SK-N-SH (cell line): ENCODE measurements around the gene POLD4. TPM values are rescaled to one million over a fixed set of nuclear protein-coding genes. Genes with fewer than 3 reads are reported as not detected.

Source experiments
- CTCF ChIA-PET: fragments of 300-600, 350-600 bp; formaldehyde crosslinking; extraction: SDS; loops from one replicate; lab custom pipeline; 2021; lab: Yijun Ruan, JAX
- POLR2A ChIA-PET: fragments of 350-600 bp; sonication (Branson Sonifier 250); formaldehyde crosslinking; extraction: SDS; loops from one replicate; lab custom pipeline; 2020; ENCODE audit warnings: antibody characterized with exemption, inconsistent platforms; lab: Yijun Ruan, JAX
- DNase-seq: peaks from one replicate; pipeline ENCODE4 v3.0.0; 2012
- H2AFZ ChIP-seq: fragments of 200-600 bp; sonication (generic); 2 replicates; pipeline ENCODE4 v1.8.1; 2016; ENCODE audit warnings: antibody characterized with exemption, mild to moderate bottlenecking, low read depth
- H3F3A ChIP-seq: fragments of 200-600 bp; sonication (generic); replicated peaks from 2 replicates; pipeline ENCODE3; 2016; ENCODE audit warnings: antibody characterized with exemption, mild to moderate bottlenecking; ENCODE audit not compliant: insufficient read depth
- H3K27ac ChIP-seq, 2 experiments: fragments of 200-500 bp in 1 of 2; fragments of 200-600 bp in 1 of 2; sonication (Bioruptor generic) in 1 of 2; sonication (generic), shearing (Covaris generic) in 1 of 2; 2 replicates each; pipeline versions ENCODE4 v1.5.1 to v1.6.1; 2014 to 2016; ENCODE audit warnings: low read depth in 2 of 2, inconsistent platforms in 1 of 2, low read length in 1 of 2, mild to moderate bottlenecking in 1 of 2, mixed read lengths in 1 of 2
- H3K27me3 ChIP-seq: fragments of 200-600 bp; sonication (generic), shearing (Covaris generic); 2 replicates; pipeline ENCODE4 v1.6.1; 2016; ENCODE audit warnings: mixed run types; ENCODE audit not compliant: insufficient read depth
- H3K36me3 ChIP-seq, 2 experiments: fragments of 200-500 bp in 1 of 2; fragments of 200-600 bp in 1 of 2; sonication (Bioruptor generic) in 1 of 2; sonication (generic) in 1 of 2; replicated peaks in 1 of 2; 2 replicates each; pipeline versions ENCODE3 to v1.5.1; 2014 to 2016; ENCODE audit warnings: low read length in 1 of 2, mild to moderate bottlenecking in 1 of 2; ENCODE audit not compliant: insufficient read depth in 2 of 2, control insufficient read depth in 1 of 2
- H3K4me1 ChIP-seq, 2 experiments: fragments of 200-500 bp in 1 of 2; fragments of 200-600 bp in 1 of 2; sonication (Bioruptor generic) in 1 of 2; sonication (generic), shearing (Covaris generic) in 1 of 2; 2 replicates each; pipeline versions ENCODE4 v1.5.1 to v1.6.1; 2014 to 2016; ENCODE audit warnings: low read depth in 1 of 2, low read length in 1 of 2, mixed run types in 1 of 2; ENCODE audit not compliant: insufficient read depth in 2 of 2, control insufficient read depth in 1 of 2
- H3K4me2 ChIP-seq: fragments of 200-600 bp; sonication (generic), shearing (Covaris generic); 2 replicates; pipeline ENCODE4 v1.6.1; 2017; ENCODE audit warnings: mixed run types
- H3K4me3 ChIP-seq, 2 experiments: fragments of 200-500 bp in 1 of 2; fragments of 200-600 bp in 1 of 2; sonication (Bioruptor generic) in 1 of 2; sonication (generic), shearing (Covaris generic) in 1 of 2; 2 replicates each; pipeline versions ENCODE4 v1.5.1 to v1.8.1; 2014 to 2016; ENCODE audit warnings: low read depth in 2 of 2, inconsistent platforms in 1 of 2, low read length in 1 of 2, mild to moderate bottlenecking in 1 of 2, mixed read lengths in 1 of 2, moderate library complexity in 1 of 2
- H3K79me2 ChIP-seq: fragments of 200-600 bp; sonication (generic); 2 replicates; pipeline ENCODE4 v1.8.1; 2017; ENCODE audit warnings: mild to moderate bottlenecking; ENCODE audit not compliant: insufficient read depth
- H3K9ac ChIP-seq: fragments of 200-600 bp; sonication (generic); 2 replicates; pipeline ENCODE4 v1.6.1; 2017; ENCODE audit warnings: mixed run types
- H3K9me2 ChIP-seq: fragments of 200-600 bp; sonication (generic); 2 replicates; pipeline ENCODE4 v1.6.1; 2017; ENCODE audit warnings: mixed run types
- H3K9me3 ChIP-seq: fragments of 200-600 bp; sonication (generic); 2 replicates; pipeline ENCODE4 v1.6.1; 2017; ENCODE audit warnings: mixed run types, mild to moderate bottlenecking, moderate library complexity
- H4K20me1 ChIP-seq: fragments of 200-600 bp; sonication (generic); 2 replicates; pipeline ENCODE4 v1.6.1; 2017; ENCODE audit warnings: mild to moderate bottlenecking, mixed run types; ENCODE audit not compliant: insufficient read depth
- CHD2 ChIP-seq: fragments of 150-350 bp; IDR thresholded peaks from 2 replicates; pipeline ENCODE4 v1.6.1; 2018; ENCODE audit warnings: low read length; ENCODE audit not compliant: partially characterized antibody
- ELF1 ChIP-seq: IDR thresholded peaks from 2 replicates; pipeline ENCODE4 v1.4.0; 2012
- EP300 ChIP-seq, 2 experiments: IDR thresholded peaks; 2 replicates each; pipeline versions ENCODE4 v1.4.0 to v1.6.1; 2012; ENCODE audit warnings: borderline replicate concordance in 1 of 2, low read depth in 1 of 2, low read length in 1 of 2
- EZH2phosphoT487 ChIP-seq: fragments of 200-600 bp; sonication (generic); IDR thresholded peaks from 2 replicates; pipeline ENCODE4 v1.6.1; 2017; ENCODE audit warnings: low read depth, mixed run types, mild to moderate bottlenecking, antibody characterized with exemption, moderate library complexity, borderline replicate concordance
- FOSL2 ChIP-seq: IDR thresholded peaks from 2 replicates; pipeline ENCODE4 v1.4.0; 2012; ENCODE audit warnings: low read depth, mild to moderate bottlenecking, moderate library complexity, borderline replicate concordance
- FOXJ3 ChIP-seq: sonication (generic); formaldehyde crosslinking; IDR thresholded peaks from 2 replicates; pipeline ENCODE4 v1.5.1; 2020; ENCODE audit warnings: mild to moderate bottlenecking, missing genetic modification reagents
- FOXM1 ChIP-seq: IDR thresholded peaks from 2 replicates; pipeline ENCODE4 v1.4.0; 2012; ENCODE audit warnings: low read depth, mild to moderate bottlenecking
- GABPA ChIP-seq: IDR thresholded peaks from 2 replicates; pipeline ENCODE4 v1.4.0; 2012; ENCODE audit warnings: low read depth, mild to moderate bottlenecking
- GATA2 ChIP-seq: sonication (generic); formaldehyde crosslinking; IDR thresholded peaks from 2 replicates; pipeline ENCODE4 v1.5.0; 2020; ENCODE audit warnings: mild to moderate bottlenecking, missing genetic modification reagents
- JUND ChIP-seq: IDR thresholded peaks from 2 replicates; pipeline ENCODE4 v1.4.0; 2012
- MAX ChIP-seq: IDR thresholded peaks from 2 replicates; pipeline ENCODE4 v1.4.0; 2012; ENCODE audit warnings: low read depth
- MEF2A ChIP-seq: IDR thresholded peaks from 2 replicates; pipeline ENCODE4 v1.4.0; 2012; ENCODE audit warnings: low read depth, borderline replicate concordance
- MXI1 ChIP-seq: IDR thresholded peaks from 2 replicates; pipeline ENCODE4 v1.6.1; 2012; ENCODE audit warnings: mild to moderate bottlenecking, low read depth, low read length, improper control_type of control experiment
- NFIC ChIP-seq: IDR thresholded peaks from 2 replicates; pipeline ENCODE4 v1.4.0; 2012; ENCODE audit warnings: borderline replicate concordance
- NRF1 ChIP-seq: IDR thresholded peaks from 2 replicates; pipeline ENCODE4 v1.6.1; 2012; ENCODE audit warnings: low read depth, mild to moderate bottlenecking, low read length
- RCOR1 ChIP-seq: fragments of 150-350 bp; IDR thresholded peaks from 2 replicates; pipeline ENCODE4 v1.6.1; 2017; ENCODE audit warnings: antibody characterized with exemption, low read length
- RFX5 ChIP-seq: IDR thresholded peaks from 2 replicates; pipeline ENCODE4 v1.6.1; 2012; ENCODE audit warnings: mild to moderate bottlenecking, improper control_type of control experiment, low read length
- RXRA ChIP-seq: IDR thresholded peaks from 2 replicates; pipeline ENCODE4 v1.4.0; 2012; ENCODE audit warnings: low read depth, mild to moderate bottlenecking, borderline replicate concordance
- SIN3A ChIP-seq: IDR thresholded peaks from 2 replicates; pipeline ENCODE4 v1.6.1; 2012; ENCODE audit warnings: low read depth, mild to moderate bottlenecking, low read length, moderate library complexity, borderline replicate concordance
- SMC3 ChIP-seq: IDR thresholded peaks from 2 replicates; pipeline ENCODE4 v1.6.1; 2012; ENCODE audit warnings: low read depth, low read length, improper control_type of control experiment
- TCF12 ChIP-seq: IDR thresholded peaks from 2 replicates; pipeline ENCODE4 v1.4.0; 2012
- TEAD4 ChIP-seq: IDR thresholded peaks from 2 replicates; pipeline ENCODE4 v1.4.0; 2012; ENCODE audit warnings: mild to moderate bottlenecking, borderline replicate concordance; ENCODE audit not compliant: insufficient read depth
- USF2 ChIP-seq: fragments of 150-350 bp; IDR thresholded peaks from 2 replicates; pipeline ENCODE4 v1.6.1; 2017; ENCODE audit warnings: antibody characterized with exemption, low read length, low read depth, borderline replicate concordance
- ZBTB33 ChIP-seq: IDR thresholded peaks from 2 replicates; pipeline ENCODE4 v1.4.0; 2012; ENCODE audit warnings: low read depth, borderline replicate concordance
- WGBS: methylation state at CpG from one replicate; pipeline ENCODE4 v1.1.6; 2017; ENCODE audit warnings: low lambda C conversion rate; 5-methylcytosine and 5-hydroxymethylcytosine counted together
- polyA plus RNA-seq, 3 experiments: library from polyadenylated mRNA; depleted of rRNA; stranded (reverse); fragments of >200 nt; gene quantifications; 2 replicates each; pipeline ENCODE4 v1.2.3, GENCODE V29; 2012
- TF ChIP-seq, protein P1 (sequence below): IDR thresholded peaks from 2 replicates; pipeline ENCODE4 v1.4.0; 2012; ENCODE audit warnings: low read depth, borderline replicate concordance
- TF ChIP-seq, protein P2 (sequence below): IDR thresholded peaks from 2 replicates; pipeline ENCODE4; 2012
- TF ChIP-seq, protein P3 (sequence below): fragments of 200-600 bp; sonication (generic); IDR thresholded peaks from 2 replicates; pipeline ENCODE4 v1.6.1; 2017; ENCODE audit warnings: antibody characterized with exemption, mild to moderate bottlenecking, moderate library complexity

POLD4 gene
- polyA plus RNA-seq, 1 of the 3 experiments (the other 2 are of a cell fraction): 80.4 TPM

- DNase-seq: peak; percentile 98
- 1% methylated on average over 36 of the region's 55 CpGs for WGBS
- POLR2A ChIA-PET: interaction anchor here (1.1 to 4.3 kb wide), 6 partner anchors 14 to 77 kb away, joined by 3 to 19 read pairs (median 6); partner anchors contain the start of genes ANKRD13D, GRK2 and SSH3
- TF ChIP-seq USF2: no peak
- TF ChIP-seq MAX: peak; percentile 42; the same call in 1 of the 2 replicates
- peak; percentile 76 for TF ChIP-seq MXI1
- TF ChIP-seq EZH2phosphoT487: no peak
- no peak for TF ChIP-seq NFIC
- no peak for TF ChIP-seq FOXM1
- no peak; the same call in 1 of the 2 replicates for TF ChIP-seq GABPA
- no peak for TF ChIP-seq RXRA
- peak; percentile 97 for TF ChIP-seq NRF1
- TF ChIP-seq, protein P1, sequence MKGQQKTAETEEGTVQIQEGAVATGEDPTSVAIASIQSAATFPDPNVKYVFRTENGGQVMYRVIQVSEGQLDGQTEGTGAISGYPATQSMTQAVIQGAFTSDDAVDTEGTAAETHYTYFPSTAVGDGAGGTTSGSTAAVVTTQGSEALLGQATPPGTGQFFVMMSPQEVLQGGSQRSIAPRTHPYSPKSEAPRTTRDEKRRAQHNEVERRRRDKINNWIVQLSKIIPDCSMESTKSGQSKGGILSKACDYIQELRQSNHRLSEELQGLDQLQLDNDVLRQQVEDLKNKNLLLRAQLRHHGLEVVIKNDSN: no peak
- peak; percentile 89 for TF ChIP-seq SMC3
- TF ChIP-seq, protein P2, sequence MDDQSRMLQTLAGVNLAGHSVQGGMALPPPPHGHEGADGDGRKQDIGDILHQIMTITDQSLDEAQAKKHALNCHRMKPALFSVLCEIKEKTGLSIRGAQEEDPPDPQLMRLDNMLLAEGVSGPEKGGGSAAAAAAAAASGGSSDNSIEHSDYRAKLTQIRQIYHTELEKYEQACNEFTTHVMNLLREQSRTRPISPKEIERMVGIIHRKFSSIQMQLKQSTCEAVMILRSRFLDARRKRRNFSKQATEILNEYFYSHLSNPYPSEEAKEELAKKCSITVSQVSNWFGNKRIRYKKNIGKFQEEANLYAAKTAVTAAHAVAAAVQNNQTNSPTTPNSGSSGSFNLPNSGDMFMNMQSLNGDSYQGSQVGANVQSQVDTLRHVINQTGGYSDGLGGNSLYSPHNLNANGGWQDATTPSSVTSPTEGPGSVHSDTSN: no peak
- TF ChIP-seq ELF1: peak; percentile 68
- TF ChIP-seq, protein P3, sequence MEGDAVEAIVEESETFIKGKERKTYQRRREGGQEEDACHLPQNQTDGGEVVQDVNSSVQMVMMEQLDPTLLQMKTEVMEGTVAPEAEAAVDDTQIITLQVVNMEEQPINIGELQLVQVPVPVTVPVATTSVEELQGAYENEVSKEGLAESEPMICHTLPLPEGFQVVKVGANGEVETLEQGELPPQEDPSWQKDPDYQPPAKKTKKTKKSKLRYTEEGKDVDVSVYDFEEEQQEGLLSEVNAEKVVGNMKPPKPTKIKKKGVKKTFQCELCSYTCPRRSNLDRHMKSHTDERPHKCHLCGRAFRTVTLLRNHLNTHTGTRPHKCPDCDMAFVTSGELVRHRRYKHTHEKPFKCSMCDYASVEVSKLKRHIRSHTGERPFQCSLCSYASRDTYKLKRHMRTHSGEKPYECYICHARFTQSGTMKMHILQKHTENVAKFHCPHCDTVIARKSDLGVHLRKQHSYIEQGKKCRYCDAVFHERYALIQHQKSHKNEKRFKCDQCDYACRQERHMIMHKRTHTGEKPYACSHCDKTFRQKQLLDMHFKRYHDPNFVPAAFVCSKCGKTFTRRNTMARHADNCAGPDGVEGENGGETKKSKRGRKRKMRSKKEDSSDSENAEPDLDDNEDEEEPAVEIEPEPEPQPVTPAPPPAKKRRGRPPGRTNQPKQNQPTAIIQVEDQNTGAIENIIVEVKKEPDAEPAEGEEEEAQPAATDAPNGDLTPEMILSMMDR: peak; percentile 94
- TF ChIP-seq MEF2A: no peak
- 0 out of 2 replicates have a peak, but pooled peaks have one; percentile 69 for TF ChIP-seq SIN3A
- TF ChIP-seq JUND: no peak
- 0 out of 2 replicates have a peak, but pooled peaks have one; percentile 12 for TF ChIP-seq ZBTB33
- TF ChIP-seq CHD2: peak; percentile 4
- TF ChIP-seq GATA2 (CRISPR knock-in tag): no peak
- TF ChIP-seq RFX5: no peak
- no peak for TF ChIP-seq TEAD4
- TF ChIP-seq EP300 (IDR thresholded peaks at IDR 0.05; ENCODE audit: borderline replicate concordance in 1 of 2, low read depth in 1 of 2, low read length in 1 of 2): no peak
- no peak for TF ChIP-seq TCF12
- TF ChIP-seq FOSL2: no peak
- TF ChIP-seq FOXJ3 (CRISPR knock-in tag): no peak
- no peak; the same call in 1 of the 2 replicates for TF ChIP-seq RCOR1
Observed at GRCh38 chr11:67317205-67317887, 36.0 kb downstream of the POLD4 start.

More at GRCh38 chr11:67317205-67317887, 36.0 kb downstream of the POLD4 start:
- Histone ChIP-seq H3K4me2 (peak overlapping the region; percentile 94), H3K9ac (peak overlapping the region; percentile 77), H3K9me2 (no peaks in the 10 kb centered on the region), H3K27ac (peak overlapping the region; percentile 84 to 95), H3K4me3 (peak overlapping the region; percentile 83 to 85), H3K4me1 (peaks cover 4 to 16% of the 10 kb centered on the region in 2 experiments; a peak in 1 of 4 replicates), H4K20me1 (no peaks in the 10 kb centered on the region), H3K9me3 (no peaks in the 10 kb centered on the region), H3K36me3 (no peaks in the 10 kb centered on the region), H2AFZ (peak overlapping the region; percentile 91), H3K79me2 (0 out of 2 replicates have a peak, but pooled peaks cover 4% of the 10 kb centered on the region), H3K27me3 (no peaks in the 10 kb centered on the region), H3F3A (peaks cover 23% of the 10 kb centered on the region)
- CTCF ChIA-PET: interaction anchor here (0.6 to 12.0 kb wide), 62 partner anchors 9 to 473 kb away, joined by 3 to 274 read pairs (median 5); partner anchors contain the start of genes ANKRD13D, GRK2, POLD4 and PPP1CA
